ENCODE data around the gene CRTC1.

CRTC1 gene

GRCh38 chr19:18651733-18652132 is 31.7 kb upstream of the CRTC1 start:
- DNase-seq (ENCODE audit: low spot score): no peak

- DNase-seq (ENCODE audit: low spot score): no peak
Measured at GRCh38 chr19:18653853-18654252, 29.6 kb upstream of the CRTC1 start.

GRCh38 chr19:18654469-18654868 is 29.0 kb upstream of the CRTC1 start:
- no peak for DNase-seq (ENCODE audit: low spot score)

- DNase-seq (ENCODE audit: low spot score): no peak
Measured at GRCh38 chr19:18655173-18655844, 28.2 kb upstream of the CRTC1 start.

GRCh38 chr19:18656337-18657086 is 27.0 kb upstream of the CRTC1 start:
- no peak for DNase-seq (ENCODE audit: low spot score)

GRCh38 chr19:18657590-18658365 is 25.7 kb upstream of the CRTC1 start:
- DNase-seq (ENCODE audit: low spot score): peak; percentile 70

GRCh38 chr19:18658366-18658855 is 25.1 kb upstream of the CRTC1 start:
- no peak for DNase-seq (ENCODE audit: low spot score)

GRCh38 chr19:18659281-18660050 is 24.0 kb upstream of the CRTC1 start:
- DNase-seq (ENCODE audit: low spot score): no peak

GRCh38 chr19:18660051-18660910 is 23.2 kb upstream of the CRTC1 start:
- no peak for DNase-seq (ENCODE audit: low spot score)

- DNase-seq (ENCODE audit: low spot score): no peak
Measured at GRCh38 chr19:18660939-18661670, 22.4 kb upstream of the CRTC1 start.

- no peak for DNase-seq (ENCODE audit: low spot score)
Measured at GRCh38 chr19:18662972-18663732, 20.3 kb upstream of the CRTC1 start.

GRCh38 chr19:18663940-18664530 is 19.4 kb upstream of the CRTC1 start:
- no peak for DNase-seq (ENCODE audit: low spot score)

GRCh38 chr19:18665771-18666202 is 17.7 kb upstream of the CRTC1 start:
- DNase-seq (ENCODE audit: low spot score): no peak

GRCh38 chr19:18666317-18666716 is 17.2 kb upstream of the CRTC1 start:
- DNase-seq (ENCODE audit: low spot score): no peak

- no peak for DNase-seq (ENCODE audit: low spot score)
Measured at GRCh38 chr19:18666784-18667183, 16.7 kb upstream of the CRTC1 start.

- DNase-seq (ENCODE audit: low spot score): no peak
Measured at GRCh38 chr19:18667531-18668251, 15.8 kb upstream of the CRTC1 start.

GRCh38 chr19:18668252-18668631 is 15.2 kb upstream of the CRTC1 start:
- no peak for DNase-seq (ENCODE audit: low spot score)

GRCh38 chr19:18668744-18669523 is 14.5 kb upstream of the CRTC1 start:
- no peak for DNase-seq (ENCODE audit: low spot score)

Data from iPS-NIHi11 (cell line).